Activated CD4-positive, alpha-beta T cell treated with anti-CD3 and anti-CD28 coated beads, Interleukin-10, Interleukin-2, amounts not matched to agents 100 ng/mL and 50 ng/mL, durations not matched to agents 16 hours and 8 hours (primary cell): ENCODE measurements around the gene SNRPA.
A peak's percentile ranks its signal among the peaks of the same experiment; 100 is the strongest.
"Not testable (repeated sequence)": the region's sequence is repeated elsewhere in the genome, so short reads cannot be mapped to it uniquely, and the experiment has no call there.

Experiments used
- DNase-seq: peaks from one replicate; pipeline ENCODE4 v3.0.0-alpha.2; 2020

Gene SNRPA

GRCh38 chr19:40747536-40747935 lies 3.5 kb upstream of the SNRPA start:
- no peak for DNase-seq

GRCh38 chr19:40750058-40750873 lies 737 bp upstream of the SNRPA start, which contains the start of gene ACTMAP:
ACTMAP (minus strand) TSS chr19:40750477; CDS start chr19:40749803, 674 bp downstream.
- DNase-seq = peak; percentile 100

GRCh38 chr19:40752257-40752781 lies 1.3 kb downstream of the SNRPA start:
- peak; percentile 42 for DNase-seq

GRCh38 chr19:40754611-40755247 lies 3.7 kb downstream of the SNRPA start:
- DNase-seq = peak; percentile 82

GRCh38 chr19:40755248-40755624 lies 4.2 kb downstream of the SNRPA start:
- DNase-seq = no peak

GRCh38 chr19:40755791-40756190 lies 4.8 kb downstream of the SNRPA start:
- DNase-seq = no peak

- DNase-seq = peak; percentile 48
Observed at GRCh38 chr19:40756502-40757110, 5.6 kb downstream of the SNRPA start.

GRCh38 chr19:40758491-40758890 lies 7.5 kb downstream of the SNRPA start:
- no peak for DNase-seq

- DNase-seq = no peak
Observed at GRCh38 chr19:40759352-40759751, 8.3 kb downstream of the SNRPA start.

GRCh38 chr19:40762754-40763470 lies 11.9 kb downstream of the SNRPA start:
- no peak for DNase-seq

GRCh38 chr19:40763526-40763925 lies 12.5 kb downstream of the SNRPA start:
- DNase-seq = no peak

- DNase-seq = no peak
Observed at GRCh38 chr19:40763963-40764362, 13.0 kb downstream of the SNRPA start.

GRCh38 chr19:40766385-40766784 lies 15.4 kb downstream of the SNRPA start:
- DNase-seq = not testable (repeated sequence)

- DNase-seq = no peak
Observed at GRCh38 chr19:40768869-40769268, 17.9 kb downstream of the SNRPA start.

GRCh38 chr19:40771101-40771862 lies 20.3 kb downstream of the SNRPA start:
- DNase-seq = peak; percentile 35

- no peak for DNase-seq
Observed at GRCh38 chr19:40774916-40775631, 24.1 kb downstream of the SNRPA start, which contains the start of gene MIA. MIA (plus strand) TSS chr19:40775521; CDS start chr19:40775543, 22 bp downstream.

GRCh38 chr19:40775632-40776022 lies 24.6 kb downstream of the SNRPA start:
- DNase-seq = no peak

- no peak for DNase-seq
Observed at GRCh38 chr19:40776364-40776763, 25.4 kb downstream of the SNRPA start.

- peak; percentile 96 for DNase-seq
Observed at GRCh38 chr19:40776932-40777644, 26.1 kb downstream of the SNRPA start.

- DNase-seq = no peak
Observed at GRCh38 chr19:40777645-40777936, 26.6 kb downstream of the SNRPA start.
